DLD1 (cell line): Measurements from ENCODE around the gene CA5A.
"Not testable (repeated sequence)": the region's sequence is repeated elsewhere in the genome, so short reads cannot be mapped to it uniquely, and the experiment has no call there.

Source experiments
- in situ Hi-C: cut with HindIII; loops from 2 replicates; pipeline ENCODE4 v1.10.0; 2017; ENCODE audit warnings: low sequenced_read_pairs

Gene CA5A

GRCh38 chr16:87949071-87949744 is 12.9 kb upstream of the CA5A start:
- in situ Hi-C loops: no loop called here

DNA sequence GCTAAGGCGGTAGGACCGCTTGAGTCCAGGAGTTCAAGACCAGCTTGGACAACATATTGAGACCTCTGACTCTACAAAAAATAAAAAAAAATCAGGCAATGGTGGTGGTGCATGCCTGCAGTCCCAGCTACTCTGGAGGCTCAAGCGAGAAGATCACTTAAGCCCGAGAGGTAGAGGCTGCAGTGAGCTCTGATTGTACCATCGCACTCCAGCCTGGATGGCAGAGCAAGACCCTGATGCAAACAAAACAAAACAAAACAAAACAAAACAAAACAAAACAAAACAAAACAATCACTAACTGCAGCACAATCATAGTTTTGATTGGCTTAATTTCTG is 12.4 kb upstream of the CA5A start:
- in situ Hi-C loops: no loop called here

DNA sequence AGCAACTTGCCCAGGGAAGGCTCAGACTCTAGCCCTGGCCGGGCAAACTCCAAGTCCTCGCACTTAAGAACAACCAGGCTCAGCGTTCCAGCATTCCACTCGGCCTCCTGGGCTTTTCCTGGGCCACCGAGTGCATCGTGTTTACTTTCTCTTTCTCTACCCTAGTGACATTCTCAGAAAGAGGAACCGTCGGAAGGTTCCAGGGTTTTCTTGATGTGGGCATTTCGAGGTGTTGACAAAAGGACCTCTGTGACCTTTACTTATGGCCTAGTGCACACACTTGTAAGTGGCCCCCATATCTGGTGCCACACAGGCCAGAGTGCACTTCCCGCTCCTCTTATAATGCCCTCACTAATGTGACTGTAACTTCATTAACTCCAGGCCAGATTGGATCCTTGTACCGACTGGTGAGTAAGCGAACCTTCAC is 11.8 kb upstream of the CA5A start:
- in situ Hi-C loops: no loop called here

DNA sequence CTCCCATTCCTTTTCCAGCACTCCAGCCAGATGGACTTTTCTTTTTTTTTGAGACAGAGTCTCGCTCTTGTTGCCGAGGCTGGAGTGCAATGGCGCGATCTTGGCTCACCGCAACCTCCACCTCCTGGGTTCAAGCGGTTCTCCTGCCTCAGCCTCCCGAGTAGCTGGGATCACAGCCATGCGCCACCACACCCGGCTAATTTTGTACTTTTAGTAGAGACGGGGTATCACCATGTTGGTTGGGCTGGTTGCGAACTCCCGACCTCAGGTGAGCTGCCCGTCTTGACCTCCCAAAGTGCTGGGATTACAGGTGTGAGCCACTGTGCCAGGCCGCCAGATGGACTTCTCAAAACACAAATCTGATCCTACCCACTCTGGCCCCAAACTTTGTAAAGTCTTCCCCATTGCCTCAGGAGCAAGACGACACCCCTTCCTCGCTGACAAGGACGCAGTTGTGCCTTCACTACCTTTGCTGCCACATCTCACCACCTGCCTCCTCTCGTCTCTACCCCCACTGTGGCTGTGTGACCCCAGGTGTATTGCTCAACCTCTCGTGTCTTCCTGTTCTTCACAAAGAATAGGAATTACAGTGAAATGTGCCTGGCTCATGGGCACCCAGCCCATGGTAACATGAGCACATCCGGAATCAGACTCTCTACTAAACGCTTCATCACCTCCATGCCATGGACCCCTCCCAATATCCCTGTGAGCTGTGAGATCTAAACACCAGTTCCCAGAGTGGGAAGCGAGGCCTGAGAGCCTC is 11.2 kb upstream of the CA5A start:
- in situ Hi-C loops: no loop called here

DNA sequence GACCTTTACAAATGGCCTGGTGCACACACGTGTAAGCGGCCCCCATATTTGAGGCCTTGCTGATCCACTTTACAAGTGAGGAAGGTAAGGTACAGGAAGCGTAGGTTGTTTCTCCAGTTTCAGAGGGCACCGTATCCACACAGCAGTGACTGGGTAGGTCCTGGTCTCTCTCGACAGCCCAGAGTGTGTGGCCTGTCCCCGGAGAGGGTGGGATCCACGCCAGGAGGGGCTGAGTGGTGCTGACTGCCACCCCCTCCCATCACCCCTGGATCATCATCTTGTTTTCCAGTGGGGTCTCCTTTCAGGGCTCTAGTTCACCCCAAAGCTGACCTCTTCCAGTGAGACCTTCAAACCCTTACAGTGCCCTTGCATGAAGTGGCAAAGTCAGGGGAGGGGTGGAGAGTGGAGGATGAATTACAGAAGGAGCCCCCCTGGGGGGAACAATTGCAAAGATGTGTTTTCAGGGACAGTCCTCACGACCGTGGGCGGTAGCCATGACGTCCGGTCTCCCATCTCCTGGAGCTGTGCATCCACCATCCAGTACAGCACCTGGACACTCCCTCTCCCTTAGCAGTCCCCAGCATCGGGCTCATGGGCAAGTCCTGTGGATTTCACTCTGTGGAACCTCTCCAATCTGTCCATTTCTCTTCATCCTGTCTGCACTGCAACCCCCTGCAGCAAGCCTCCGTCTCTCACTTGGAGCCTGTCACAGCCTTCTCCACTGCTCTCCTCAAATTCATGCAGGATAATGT is 10.4 kb upstream of the CA5A start:
- in situ Hi-C loops: no loop called here

GRCh38 chr16:87945351-87946042 is 9.2 kb upstream of the CA5A start:
- in situ Hi-C loops: no loop called here

- in situ Hi-C loops: no loop called here
These were observed 6.4 kb upstream of the CA5A start for GRCh38 chr16:87942680-87943079.

DNA sequence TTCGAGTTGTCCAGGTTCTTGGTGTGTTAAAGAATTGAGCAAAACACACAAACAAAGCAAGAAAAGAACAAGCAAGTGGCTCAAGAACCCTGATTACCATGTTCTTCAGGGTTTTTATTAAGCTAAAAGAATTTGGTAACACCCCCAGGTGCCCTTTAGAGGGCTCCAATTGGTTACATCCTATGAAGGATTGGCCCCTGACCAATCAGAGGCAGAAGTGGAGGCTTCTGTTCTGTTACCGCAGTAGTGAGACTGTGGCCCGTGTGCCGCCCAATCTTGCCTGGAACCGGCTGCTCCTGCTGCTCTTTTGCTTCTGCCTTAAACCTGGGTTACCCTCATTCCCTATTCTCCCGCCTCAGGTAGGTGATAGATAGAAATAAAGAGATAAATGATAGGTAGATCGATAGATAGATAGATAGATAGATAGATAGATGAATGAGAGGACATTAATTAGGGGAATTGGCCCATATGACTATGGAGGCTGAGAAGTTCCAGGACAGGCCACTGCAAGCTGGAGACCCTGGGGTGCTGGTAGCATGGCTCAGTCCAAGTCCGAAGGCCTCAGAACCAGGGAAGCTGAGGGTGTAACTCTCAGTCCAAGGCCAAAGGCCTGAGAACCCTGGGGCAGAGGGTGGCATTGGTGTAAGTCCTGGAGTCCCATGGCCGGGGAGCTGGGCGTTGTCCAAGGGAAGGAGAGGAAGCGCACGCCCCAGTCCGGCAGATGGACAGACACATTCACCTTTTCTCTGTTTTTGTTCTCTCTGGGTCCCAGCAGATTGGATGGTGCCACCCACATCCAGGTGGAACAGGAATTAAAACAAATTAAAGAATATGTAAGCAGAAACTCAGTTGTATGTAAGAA is 3.5 kb upstream of the CA5A start:
- in situ Hi-C loops: no loop called here

- in situ Hi-C loops: no loop called here
These were observed 2.2 kb upstream of the CA5A start for GRCh38 chr16:87938412-87938949.

- in situ Hi-C loops: not testable (repeated sequence)
These were observed 858 bp upstream of the CA5A start for GRCh38 chr16:87937231-87937542.

DNA sequence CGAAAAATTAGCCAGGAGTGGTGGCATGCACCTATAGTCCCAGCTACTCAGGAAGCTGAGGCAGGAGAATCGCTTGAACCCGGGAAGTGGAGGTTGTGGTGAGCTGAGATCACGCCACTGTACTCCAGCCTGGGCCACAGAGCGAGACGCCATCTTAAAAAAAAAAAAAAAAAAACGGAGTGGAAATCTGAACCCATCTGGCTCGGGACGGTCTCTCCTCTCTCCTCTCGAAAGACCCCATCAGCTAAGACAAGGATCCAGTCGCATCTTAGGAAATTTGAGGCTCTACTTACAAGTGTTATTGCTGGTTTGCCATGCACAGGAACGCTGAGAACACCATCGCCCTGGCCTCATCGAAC is 334 bp downstream of the CA5A start:
- in situ Hi-C loops: not testable (repeated sequence)

- in situ Hi-C loops: not testable (repeated sequence)
These were observed 1.4 kb downstream of the CA5A start for GRCh38 chr16:87934752-87935425.

GRCh38 chr16:87933140-87933495 is 3.2 kb downstream of the CA5A start:
- in situ Hi-C loops: no loop called here

GRCh38 chr16:87932475-87933139 is 3.7 kb downstream of the CA5A start:
- in situ Hi-C loops: not testable (repeated sequence)

GRCh38 chr16:87931504-87931903 is 4.8 kb downstream of the CA5A start:
- in situ Hi-C loops: no loop called here

GRCh38 chr16:87930456-87930855 is 5.9 kb downstream of the CA5A start:
- in situ Hi-C loops: no loop called here

- in situ Hi-C loops: no loop called here
These were observed 6.3 kb downstream of the CA5A start for GRCh38 chr16:87929986-87930385.

- in situ Hi-C loops: no loop called here
These were observed 9.2 kb downstream of the CA5A start for GRCh38 chr16:87927195-87927562.
